Endometrium (tissue), 2 donors: ENCODE measurements around the gene AGTRAP.

Experiments used
- FAIRE-seq: peaks from 2 replicates; lab custom pipeline; 2012; peaks lifted over from hg19 to GRCh38; lab: Jason Lieb, UNC
- donor health status: control.
- donor health status: control.

AGTRAP gene

DNA sequence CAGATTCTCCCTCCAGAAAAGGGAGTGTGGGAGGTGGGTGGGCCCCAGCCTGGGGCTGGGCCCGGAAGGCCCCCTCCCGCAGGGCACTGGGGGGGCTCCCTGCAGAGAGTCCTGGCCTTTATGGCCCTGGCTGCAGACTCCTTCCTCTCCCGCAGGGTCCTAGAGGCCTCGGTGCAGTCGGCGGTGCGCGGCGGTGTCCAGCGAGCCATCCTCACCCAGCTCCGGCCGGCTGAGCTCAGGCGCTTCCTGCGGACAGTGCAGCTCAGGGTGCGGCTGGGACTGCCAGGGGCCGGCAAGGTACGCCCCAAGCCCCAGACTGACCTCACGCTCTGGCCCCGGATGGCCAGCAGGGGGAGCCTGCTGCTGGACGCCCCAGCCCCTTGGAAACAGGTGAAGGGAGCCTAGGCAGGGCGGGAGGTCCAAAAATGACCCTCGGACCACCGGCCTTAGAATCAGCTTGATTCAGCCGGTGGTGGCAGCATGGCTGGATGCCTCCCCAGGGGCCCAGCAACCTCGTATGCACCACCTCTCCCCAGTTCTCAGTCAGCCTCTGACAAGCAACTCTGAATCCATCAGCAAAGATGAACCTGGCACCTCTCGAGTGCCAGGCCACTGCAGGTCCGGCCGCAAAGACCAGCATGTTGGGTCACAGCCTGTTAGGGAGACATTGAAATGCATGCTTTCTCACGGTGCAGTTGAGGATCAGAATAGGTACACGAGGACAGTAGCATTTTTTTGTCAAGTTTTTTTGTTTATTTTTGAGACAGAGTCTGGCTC is 49.2 kb downstream of the AGTRAP start:
- no peak for FAIRE-seq

DNA sequence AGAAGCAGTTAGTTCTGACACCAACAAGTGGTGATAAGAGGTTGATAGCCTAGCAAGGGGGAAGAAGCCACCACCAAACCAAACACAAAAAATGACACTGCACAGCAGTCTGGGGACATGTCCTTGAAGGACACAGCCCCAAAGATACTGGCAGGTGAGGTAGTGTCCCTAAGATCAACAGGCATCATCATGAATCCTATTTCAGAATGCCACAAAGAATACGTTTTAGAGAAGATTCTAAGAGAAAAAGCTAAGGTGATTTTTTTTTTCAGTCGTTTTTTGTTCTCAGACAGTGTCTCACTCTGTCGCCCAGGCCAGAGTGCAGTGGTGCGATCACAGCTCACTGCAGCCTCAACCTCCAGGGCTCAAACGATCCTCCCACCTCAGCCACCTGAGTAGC is 50.2 kb downstream of the AGTRAP start:
- no peak for FAIRE-seq

DNA sequence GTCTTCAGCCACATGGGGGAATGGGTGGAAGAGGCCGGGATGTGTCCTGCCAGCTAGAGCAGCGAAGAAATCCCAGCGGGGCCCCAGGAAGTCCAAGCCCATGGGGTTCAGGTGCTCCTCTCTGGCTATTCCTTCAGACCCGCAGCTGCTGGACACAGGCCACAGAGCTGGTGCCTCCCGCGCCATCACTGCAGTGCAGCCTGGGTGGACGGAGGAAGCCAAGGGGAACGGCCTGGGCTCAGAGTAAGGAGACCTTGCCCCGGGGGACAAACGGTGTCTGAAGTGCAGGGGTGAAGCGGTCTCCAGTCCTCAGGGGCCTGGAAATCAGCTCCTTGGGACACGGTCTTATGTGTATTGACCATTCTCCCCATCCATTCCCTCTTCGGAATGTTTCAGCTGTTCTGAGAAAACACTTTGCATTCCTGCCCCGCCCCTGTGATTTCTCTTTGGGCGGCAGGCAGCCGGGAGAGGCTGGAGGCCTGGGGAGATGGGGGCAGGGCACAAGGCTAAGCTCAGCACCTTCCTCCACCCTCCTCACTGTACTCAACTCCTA is 51.4 kb downstream of the AGTRAP start:
- FAIRE-seq, result no peak

DNA sequence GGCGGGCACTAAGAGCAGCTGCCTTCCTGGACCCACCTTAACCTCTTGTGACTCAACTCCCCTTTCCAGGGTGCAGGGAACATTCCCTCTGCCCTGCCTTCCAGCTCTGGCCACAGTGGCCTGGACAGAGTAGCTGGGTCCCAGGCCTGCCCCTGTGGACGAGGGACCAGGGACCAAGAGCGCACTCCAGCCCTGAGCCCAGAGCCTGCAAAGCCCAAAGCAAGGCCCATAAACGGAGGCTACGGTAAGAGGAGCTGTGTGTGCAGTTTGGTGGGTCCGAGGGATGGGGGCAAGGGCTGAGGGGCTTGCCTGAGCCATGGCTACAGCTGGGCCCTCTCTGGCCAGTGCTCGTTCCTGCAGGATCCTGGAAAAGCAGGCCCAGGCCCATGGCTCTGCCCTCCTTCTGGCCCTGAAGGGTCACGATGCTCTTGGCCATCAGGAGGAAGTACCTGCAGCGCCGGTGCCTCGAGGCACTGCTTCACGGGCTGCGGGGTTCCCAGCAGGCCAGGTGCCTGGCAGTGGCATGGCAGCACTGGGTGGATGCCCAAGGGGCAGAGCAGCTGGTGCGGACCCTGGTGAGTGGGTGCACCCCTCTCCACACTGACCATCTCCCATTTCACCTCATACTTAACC is 52.0 kb downstream of the AGTRAP start:
- no peak for FAIRE-seq

DNA sequence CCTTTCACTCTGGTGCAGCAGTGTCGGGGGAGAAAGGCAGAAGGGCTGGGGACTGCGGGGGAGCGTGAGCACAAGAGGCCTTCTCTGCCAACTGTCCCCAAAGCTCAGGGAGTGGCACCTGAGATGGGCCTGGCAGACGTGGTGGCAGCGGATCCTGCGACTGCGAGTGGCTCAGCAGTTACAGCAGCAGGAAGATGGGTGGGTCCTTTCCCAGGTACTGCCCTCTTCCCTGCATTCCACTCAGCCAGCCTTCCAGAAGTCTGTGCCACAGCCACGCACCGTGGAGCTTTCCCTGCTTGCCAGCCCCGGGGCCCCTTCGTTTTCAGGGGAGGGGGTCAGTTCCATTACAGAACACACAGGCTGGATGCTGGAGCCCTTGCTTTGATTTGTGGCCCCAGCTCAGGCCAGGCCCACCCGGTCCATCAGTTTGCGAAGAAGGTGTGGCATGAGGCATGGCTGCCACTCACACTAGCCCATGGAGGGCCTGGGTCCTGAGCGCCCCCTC is 52.7 kb downstream of the AGTRAP start:
- no peak for FAIRE-seq

DNA sequence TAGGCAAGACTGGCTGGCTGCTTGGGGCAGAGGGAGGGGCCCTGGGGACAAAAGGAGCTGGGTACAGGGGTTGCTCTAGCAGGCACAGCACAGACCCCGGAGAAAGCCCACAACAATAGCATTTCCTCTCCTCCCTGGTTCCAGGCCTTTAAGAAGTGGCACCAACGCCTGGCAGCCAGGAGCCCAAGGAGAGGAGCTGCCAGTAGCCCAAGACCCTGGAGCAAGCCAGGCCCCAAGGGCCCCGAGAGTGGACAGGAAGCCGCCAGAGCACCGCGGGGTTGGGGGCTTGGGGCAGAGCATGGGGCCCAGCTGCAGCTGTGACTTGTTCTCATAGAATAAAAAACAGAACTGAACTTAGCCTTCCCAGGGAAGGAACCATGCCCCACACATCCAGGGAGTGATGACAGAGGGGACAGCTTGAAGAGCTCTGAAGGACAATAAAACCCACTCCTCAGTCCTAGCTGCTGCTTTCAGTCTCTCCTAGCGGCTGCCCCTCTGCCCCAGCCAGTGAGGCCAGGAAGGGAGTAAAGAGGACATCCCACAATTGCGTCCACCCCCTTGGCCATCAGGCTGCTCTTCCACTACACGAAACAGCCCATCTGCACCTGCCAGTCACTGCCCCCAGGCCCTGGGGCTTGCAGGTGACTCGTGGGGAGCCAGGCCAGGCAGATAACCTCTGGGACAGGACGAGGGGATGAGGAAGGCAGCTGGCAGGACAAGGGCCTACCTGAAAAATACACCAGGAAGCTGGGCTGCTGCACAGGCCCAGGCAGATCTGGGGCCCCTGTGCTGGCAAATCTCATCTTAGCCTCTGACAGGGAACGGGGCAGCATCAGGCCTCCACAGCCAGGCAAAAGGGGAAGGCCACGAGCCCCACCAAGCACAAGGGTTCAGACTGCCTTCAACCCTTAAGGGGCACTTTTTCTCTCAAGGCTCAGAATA is 53.5 kb downstream of the AGTRAP start:
- no peak for FAIRE-seq

DNA sequence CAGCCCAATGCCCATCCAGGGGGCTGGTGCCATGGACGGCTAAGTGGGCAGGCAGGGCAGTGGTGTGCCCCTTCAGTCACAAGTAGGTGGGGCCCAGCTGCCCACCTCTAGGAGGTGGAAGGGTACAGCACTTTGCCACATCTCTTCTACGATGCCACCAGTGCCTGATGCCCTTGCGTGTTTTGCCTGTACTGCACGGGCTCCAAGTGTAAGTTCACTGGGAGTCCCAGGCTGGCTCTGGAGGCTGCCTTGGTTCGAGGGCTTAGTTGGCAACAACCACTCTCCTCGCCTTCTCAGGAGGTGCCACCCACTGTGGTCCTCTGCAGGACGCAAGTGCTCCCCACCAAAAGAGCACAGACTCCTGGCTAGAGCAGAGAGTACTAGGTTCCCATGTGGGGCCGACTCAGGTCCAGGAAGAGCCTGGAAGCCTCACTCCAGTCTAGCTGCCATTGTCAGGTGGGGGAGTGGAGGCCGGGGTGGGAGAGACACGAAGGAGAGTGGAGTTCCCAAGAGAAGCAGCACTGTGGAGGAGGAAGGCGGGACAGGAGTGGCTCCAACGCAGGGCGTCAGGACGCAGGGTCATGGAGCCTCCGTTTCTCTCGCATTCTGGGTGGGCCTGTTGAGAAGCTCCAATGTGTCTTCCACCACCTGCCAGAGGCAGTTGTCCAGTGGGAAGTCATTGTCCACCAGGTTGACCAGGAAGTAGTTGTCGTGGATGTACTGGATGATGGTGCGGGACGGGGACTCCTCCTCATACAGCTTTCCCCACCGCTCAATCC is 54.4 kb downstream of the AGTRAP start:
- FAIRE-seq, result no peak

DNA sequence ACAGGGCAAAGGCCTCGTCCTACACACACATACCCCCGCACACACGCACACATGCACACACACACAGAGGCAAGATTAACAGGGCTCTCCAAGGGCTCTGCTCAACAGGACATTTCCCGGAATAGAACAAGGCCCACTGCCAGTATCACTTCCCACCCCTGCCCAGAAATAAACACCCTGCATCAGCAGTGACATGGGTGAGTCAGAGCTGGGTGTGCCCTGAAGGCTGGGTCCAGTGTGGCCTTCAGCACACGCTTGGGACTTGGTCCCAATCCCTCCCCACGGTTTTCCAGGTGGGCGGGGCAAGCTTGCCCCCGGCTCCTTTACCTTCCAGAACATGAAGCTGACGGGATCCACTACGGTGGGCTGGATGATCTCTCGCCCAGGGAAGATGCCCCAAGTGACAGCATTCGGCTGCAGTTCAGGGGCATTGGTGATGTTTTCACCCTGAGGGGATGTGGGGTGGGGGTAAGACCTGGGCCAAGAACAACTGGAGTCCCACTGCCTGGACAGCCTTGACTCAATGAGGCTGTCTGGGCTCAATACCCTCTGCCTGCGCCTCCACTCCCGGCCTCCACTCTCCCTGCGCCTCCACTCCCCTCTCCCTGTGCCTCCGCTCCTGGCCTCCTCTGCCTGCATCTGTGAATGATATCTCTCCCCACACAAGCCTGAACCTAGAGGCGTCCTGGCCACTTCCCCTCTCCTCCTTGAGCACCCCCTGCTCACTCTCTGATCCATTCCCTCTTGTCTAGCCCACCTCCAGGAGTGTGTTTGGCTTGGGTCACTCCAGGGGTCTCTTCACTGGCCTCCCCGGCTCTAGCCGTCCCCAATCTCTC is 55.2 kb downstream of the AGTRAP start:
- no peak for FAIRE-seq

DNA sequence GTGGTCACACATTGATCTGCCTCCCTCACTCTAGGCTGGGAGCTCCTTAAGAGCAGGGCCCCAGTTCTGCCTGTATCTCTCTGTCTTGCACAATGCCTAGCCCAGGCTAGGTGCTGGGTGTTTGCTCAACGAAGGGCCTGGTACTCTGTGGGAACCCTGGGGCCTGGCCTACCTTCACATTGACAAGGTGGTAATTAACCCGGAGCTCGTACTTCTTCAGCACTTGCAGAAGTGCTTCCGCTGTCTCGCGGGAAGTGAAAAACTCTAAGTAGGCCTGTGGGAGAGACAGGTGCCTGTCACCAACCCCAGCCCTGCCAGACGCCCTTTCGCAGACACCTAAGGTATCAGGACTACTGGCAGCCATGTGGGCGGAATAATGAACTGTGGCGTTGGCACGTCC is 56.2 kb downstream of the AGTRAP start:
- FAIRE-seq, result no peak

DNA sequence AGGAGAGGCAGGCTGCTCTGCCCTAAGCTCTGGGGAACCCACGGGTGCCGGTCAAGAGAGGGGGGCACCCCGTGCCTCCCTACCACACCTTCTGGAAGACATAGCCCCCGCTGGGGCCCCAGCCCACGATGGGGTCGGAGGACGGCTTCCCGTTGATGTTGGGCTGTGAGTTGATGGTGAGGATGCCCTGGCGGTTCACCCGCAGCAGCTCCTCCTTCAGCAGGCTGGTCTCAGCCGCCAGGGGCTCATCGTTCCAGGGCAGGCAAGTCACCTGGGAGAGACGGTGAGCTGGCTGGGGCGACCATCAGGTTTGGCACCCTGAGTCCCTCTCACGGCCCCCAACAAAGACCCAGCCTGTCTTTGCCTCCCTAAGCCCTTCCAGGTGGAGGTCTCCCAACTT is 57.9 kb downstream of the AGTRAP start:
- no peak for FAIRE-seq

DNA sequence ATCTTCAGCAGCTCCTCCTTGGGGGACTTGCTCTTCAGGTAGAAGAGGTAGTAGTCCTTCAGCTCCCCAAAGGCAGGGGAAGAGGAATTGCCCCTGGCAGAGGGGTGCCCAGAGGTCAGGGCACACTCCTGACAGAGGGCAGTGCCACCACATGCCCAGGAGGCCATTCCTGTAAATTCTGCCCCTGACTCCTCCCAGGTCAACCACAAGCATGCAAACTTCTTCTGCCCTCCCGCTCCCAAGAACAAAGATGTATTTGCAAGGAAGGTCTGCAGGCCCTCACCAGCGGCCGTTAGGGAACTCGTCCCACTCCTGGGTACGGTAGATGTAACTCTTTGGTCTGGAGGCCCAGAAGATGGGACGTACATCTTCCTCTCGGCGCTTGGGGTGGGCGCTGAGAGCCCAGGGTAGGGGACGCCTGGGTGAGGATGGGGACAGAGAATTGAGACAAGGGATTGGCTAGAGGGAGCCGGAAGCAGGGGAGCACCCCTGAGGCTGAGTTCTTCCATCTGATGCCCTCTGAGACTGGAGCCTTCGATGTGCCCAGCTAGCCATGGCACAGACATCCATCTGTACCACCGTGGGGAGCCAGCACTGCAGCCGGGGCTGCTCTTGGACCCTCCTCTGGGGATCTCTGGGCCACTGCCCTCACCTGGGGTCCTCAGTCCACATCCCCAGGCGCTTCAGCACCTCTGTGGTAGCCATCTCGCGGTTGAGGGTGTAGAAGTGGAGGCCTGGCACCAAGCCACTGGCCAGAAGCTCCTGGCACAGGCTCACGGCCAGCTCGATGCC is 58.7 kb downstream of the AGTRAP start:
- FAIRE-seq, result no peak

DNA sequence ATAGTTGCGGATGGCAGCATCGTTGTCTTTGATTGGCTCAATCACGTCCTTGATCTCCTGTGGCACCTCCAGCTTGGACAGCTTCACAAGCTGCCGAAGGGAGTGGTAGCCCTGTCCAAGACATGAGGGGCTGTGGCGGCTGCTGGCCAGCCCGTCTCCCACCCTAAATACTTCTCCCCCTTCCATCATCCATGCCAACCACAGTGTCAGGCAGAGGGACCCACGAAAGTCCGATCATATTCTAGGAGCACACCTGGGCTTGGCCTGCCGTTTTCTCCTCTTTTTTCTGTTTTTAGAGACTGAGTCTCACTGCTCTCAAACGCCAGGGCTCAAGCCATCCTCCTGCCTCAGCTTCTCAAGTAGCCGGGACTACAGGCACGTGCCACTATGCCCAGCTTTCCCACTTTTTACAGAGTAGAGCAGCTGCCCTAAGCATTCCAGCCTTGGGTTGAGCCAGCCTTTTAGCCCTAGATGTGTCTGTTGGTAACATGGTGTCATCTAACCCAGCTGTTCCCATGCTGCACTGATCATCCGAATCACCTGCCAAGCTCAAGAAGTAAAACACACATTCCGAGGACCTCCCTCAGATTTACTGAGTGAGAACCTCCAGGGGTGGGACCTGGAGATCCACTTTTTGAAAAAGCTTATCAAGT is 59.4 kb downstream of the AGTRAP start:
- FAIRE-seq, result no peak

DNA sequence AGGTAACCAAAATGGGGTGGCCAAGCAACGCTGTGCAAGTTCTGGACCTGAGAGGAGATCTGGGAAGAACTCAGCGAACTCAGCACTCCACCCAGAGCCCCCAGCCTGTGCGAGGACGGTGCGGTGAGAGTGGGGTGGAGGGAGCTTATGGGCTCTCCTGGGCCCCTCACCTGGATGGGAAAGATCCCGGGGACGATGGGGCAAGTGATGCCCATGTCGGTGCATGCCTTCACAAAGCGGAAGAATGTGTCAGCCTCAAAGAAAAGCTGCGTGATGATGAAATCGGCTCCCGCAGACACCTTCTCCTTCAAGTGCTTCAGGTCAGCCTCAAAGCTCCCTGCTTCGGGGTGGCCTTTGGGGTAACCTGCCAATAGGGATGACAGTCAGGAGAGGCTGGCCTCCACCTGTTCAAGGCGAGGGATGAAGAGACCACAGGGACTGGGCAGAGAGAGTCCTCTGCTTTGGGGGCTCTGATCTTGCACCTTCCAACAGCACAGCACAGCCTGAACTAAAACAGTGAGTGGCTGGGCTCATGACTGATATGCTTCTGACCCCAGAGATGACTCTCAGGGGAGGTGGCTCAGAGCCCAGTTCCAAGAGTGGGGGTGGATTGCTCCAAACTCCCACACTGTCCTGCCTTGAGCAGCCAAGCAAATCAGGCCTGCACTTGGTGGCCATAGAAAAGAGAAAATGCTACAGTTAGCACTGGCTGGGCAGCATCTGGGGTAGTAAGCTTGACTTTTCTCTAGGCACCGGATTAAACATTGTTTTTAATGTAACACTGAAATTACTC is 60.3 kb downstream of the AGTRAP start:
- no peak for FAIRE-seq

DNA sequence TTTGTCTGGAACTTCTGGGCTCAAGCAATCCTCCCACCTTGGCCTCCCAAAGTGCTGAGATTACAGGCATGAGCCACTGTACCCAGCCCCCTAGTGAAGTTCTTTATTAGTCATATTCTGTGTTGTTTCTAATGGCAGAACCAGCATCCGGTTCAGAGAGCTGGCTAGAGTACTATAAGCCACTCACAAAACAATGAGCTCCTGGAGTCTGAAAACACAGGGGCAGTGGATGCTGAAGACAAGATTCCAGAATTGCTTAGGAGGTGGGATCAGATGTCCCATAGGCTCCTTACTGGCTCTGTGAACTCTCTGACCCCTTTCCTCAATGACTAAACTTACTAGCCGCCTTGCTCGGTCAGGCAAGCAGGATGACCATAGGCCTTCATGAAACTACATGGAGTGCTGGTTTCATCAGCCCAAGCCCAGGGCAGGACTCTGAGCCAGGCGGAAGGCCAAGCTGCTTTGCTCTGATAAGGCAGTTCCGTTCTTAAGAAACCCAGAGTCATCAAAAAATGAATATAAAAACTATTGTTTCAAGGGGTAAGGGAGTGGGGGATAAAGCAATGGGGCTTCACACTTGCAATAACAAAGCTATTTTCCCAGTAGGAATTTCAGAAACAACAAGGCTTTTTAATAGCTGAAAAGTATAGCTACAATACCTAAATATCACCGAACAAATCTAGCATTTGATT is 61.7 kb downstream of the AGTRAP start:
- FAIRE-seq, result no peak

DNA sequence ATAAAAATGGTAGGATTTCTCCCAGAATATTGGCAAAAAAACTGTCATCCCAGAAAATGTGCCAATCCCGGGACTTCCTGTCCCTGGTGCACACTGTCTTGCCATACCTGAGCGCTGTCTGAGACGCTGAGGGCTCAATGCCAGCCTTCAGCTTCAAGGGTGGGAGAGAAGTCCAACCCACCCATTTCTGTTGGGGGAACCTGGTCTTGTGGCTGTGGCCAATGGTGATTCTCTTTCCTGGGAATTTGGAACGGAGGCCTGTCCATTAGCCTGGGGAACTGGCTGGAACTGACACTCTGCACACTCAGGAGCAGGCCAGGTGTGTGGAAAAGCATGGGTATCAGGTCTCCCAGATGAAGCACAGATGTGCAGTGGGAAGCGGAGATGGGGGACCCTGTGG is 63.2 kb downstream of the AGTRAP start:
- no peak for FAIRE-seq

DNA sequence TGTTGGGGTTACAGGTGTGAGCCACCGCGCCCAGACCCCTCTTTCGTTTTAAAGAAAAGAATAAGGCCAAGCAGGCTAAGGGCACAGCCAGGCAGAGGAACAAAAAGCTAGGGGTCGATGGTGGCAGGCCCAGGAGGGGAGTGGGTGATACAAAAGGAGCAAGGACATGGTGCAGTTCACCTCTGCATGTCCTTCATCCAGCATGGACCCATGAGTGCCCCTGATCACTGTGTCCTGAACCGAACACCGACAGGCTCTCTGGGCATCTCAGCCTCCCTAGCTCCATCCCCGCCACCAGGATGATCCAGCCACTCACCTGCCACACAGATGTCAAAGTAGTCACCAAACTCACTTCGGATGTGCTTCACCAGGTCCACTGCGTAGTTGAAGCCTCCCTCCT is 64.0 kb downstream of the AGTRAP start:
- FAIRE-seq, result no peak

DNA sequence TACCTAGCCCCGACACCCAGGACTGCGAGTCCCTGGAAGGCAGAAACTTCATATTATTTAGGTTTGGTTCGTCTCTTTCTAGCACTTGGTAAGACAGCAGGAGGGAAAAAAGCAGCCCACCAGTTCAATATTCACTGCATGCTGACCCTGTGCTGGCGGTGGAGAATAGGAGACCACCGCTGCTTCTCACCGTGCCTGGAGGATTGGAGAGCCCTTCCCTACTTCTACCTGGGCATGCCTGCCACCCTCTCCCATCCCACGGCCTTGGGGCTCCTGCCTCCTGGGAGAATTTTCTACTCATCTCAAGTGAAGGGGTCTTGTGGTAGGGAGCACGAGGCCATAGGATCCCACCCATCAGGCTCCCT is 64.4 kb downstream of the AGTRAP start:
- FAIRE-seq, result no peak
